Astrocyte (in vitro differentiated cells and primary cell): ENCODE data around the gene ARHGAP33.

Source experiments
- EZH2 ChIP-seq: IDR thresholded peaks from 2 replicates; pipeline ENCODE4 v1.6.1; 2012; ENCODE audit warnings: mild to moderate bottlenecking, low read length, inconsistent platforms; ENCODE audit not compliant: insufficient read depth
- TF ChIP-seq, protein P1 (sequence below): IDR thresholded peaks from 2 replicates; pipeline ENCODE4 v1.5.1; 2011; ENCODE audit warnings: low read depth, mild to moderate bottlenecking, inconsistent platforms, low read length, moderate library complexity; ENCODE audit not compliant: insufficient read depth

DNA sequence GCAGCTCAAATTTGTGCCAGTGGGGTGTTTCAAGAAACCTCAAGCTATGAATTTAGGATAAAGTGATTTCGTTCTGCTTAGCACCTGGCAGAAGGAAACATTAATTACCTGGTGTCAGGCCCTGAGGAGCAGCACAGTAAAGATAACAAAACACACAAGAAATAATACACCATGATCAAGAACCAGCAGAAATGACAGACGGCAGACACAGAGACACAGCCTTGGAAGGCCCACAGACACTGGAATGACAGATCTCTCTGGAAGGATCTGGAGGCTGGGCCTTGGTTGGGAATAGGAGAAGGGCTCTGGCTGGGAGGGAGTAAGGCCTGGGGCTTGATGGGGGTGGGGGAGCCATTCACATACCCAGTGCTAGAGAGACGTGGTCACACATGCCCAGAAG is 26.5 kb downstream of the ARHGAP33 start:
- TF ChIP-seq, protein P1, sequence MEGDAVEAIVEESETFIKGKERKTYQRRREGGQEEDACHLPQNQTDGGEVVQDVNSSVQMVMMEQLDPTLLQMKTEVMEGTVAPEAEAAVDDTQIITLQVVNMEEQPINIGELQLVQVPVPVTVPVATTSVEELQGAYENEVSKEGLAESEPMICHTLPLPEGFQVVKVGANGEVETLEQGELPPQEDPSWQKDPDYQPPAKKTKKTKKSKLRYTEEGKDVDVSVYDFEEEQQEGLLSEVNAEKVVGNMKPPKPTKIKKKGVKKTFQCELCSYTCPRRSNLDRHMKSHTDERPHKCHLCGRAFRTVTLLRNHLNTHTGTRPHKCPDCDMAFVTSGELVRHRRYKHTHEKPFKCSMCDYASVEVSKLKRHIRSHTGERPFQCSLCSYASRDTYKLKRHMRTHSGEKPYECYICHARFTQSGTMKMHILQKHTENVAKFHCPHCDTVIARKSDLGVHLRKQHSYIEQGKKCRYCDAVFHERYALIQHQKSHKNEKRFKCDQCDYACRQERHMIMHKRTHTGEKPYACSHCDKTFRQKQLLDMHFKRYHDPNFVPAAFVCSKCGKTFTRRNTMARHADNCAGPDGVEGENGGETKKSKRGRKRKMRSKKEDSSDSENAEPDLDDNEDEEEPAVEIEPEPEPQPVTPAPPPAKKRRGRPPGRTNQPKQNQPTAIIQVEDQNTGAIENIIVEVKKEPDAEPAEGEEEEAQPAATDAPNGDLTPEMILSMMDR = no peak
- TF ChIP-seq EZH2 = no peak
